Psoas muscle (tissue), 8 donors: Measurements from ENCODE around the gene SEMA3G. TPM values are rescaled to one million over a fixed set of nuclear protein-coding genes. Genes with fewer than 3 reads are reported as not detected.
A peak's percentile ranks its signal among the peaks of the same experiment; 100 is the strongest.

Experiments
- ATAC-seq, 4 donors: fragments of 200-7000 bp; cut with Tn5 transposase; one replicate each; pipeline ENCODE4 v1.9.1; 2020; ENCODE audit warnings: moderate library complexity in 3 of 4, mild to moderate bottlenecking in 2 of 4
- DNase-seq, 2 donors: peaks; one replicate each; pipeline ENCODE4 v3.0.0-alpha.2; 2020
- H3K27ac ChIP-seq: fragments of 200-600 bp; one replicate; pipeline ENCODE4 v1.8.0; 2022
- H3K27me3 ChIP-seq, 3 donors: fragments of 200-600 bp in 1 of 3; one replicate each; pipeline versions ENCODE4 v1.6.1 to v1.8.0; 2013 to 2022; ENCODE audit warnings: low read length in 2 of 3, mild to moderate bottlenecking in 2 of 3, moderate library complexity in 1 of 3; ENCODE audit not compliant: insufficient read depth in 3 of 3
- H3K36me3 ChIP-seq, 2 donors: fragments of 200-600 bp in 1 of 2; one replicate each; pipeline versions ENCODE4 v1.6.1 to v1.8.0; 2013 to 2022; ENCODE audit warnings: low read depth in 1 of 2, mild to moderate bottlenecking in 1 of 2, moderate library complexity in 1 of 2; ENCODE audit not compliant: insufficient read depth in 1 of 2
- H3K4me1 ChIP-seq: fragments of 200-600 bp; one replicate; pipeline ENCODE4 v1.8.0; 2022
- H3K4me3 ChIP-seq: fragments of 200-600 bp; one replicate; pipeline ENCODE4 v1.8.0; 2022; ENCODE audit warnings: mild to moderate bottlenecking
- H3K9me3 ChIP-seq: fragments of 200-600 bp; one replicate; pipeline ENCODE4 v1.8.0; 2022
- WGBS, 3 donors: extraction: QIAGEN DNeasy Blood & Tissue Kit; methylation state at CpG; one replicate each; pipeline versions ENCODE4 v1.1.6 to v1.1.7; 2013; 5-methylcytosine and 5-hydroxymethylcytosine counted together
- intact Hi-C, 2 donors: fragments of 100-400 bp; cut with DNase I; formaldehyde crosslinking; loops; one replicate each; pipeline versions ENCODE4 v1.11.0 to v1.14.2; 2022
- polyA plus RNA-seq, 3 donors: library from polyadenylated mRNA; stranded (reverse); fragments of 200-250 nt; gene quantifications; one replicate each; pipeline ENCODE4 v1.2.3, GENCODE V29; 2013
- total RNA-seq, 4 donors: library from RNA; stranded (reverse); fragmentation: NEBNext Ultra II Directional in 2 of 4; extraction: Animal tissue kit (Norgen Biotek cat#: 25700) in 2 of 4; gene quantifications; one replicate each; pipeline versions ENCODE4 v1.2.1 to v1.2.4, GENCODE V29; 2021 to 2023
- TF ChIP-seq, protein P1 (sequence below): fragments of 200-600 bp; IDR thresholded peaks from one replicate; pipeline ENCODE4 v1.8.0; 2022; ENCODE audit warnings: antibody characterized with exemption
- donor health status: healthy with polysubstance abuse.
- donor health status: DM: no; HTN: no; CAD: no; lungs with moderate emphysema.
- donor health status: Bipolar disorder and iron deficiency.
- donor health status: healthy.
- donor health status: DM: yes; HTN: yes; CAD: no.
- donor health status: DM: no; HTN: no; CAD: no.
- donor health status: DM: no; HTN: no; CAD: no.
- donor health status: DM: yes; HTN: yes; CAD: no.

SEMA3G gene
- total and polyA plus RNA-seq, 7 donors, result 6.0 to 13.8 (median 6.5) TPM

DNA sequence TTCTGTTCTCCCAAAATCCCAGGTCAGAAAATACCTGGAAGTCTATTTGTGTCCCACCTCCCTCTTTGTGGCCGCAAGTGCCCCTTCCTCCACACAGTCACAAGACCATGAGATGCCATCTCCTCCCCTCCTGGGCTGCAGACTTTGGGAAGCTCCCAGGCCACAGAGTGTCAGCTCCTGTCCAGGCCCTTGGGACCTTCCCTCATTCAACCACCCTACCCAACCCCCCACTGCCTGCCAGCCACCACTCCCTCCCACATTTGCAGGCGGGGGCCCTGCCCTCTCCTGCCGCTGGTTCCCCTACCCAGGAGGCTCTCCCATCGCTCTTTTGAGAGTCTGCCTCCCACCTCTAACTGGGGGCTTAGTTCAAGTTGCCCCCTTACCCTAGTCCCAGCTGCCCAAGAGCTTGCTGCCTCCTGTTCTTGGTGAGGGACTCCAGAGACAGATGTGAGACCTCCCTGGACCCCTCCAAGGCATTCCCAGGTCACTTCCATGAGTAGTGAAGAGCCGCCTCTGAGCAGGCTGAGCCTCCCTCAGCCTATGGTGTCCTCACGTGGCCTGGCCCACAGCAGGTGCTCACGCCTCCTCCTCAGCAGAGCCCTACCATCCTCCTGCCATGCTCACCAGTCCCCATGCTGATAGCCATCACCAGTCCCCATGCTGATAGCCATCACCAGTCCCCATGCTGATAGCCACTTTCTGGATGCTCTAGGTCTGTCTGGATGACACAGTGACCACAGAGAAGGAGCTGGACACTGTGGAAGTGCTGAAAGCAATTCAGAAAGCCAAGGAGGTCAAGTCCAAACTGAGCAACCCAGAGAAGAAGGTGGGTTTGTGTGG is 34.4 kb upstream of the SEMA3G start:
- DNase-seq (peak in 1 of 2 donors; percentile 37), ATAC-seq (no peak)
- peaks cover 6 to 89% of the 10 kb centered on the region in 2 donors for H3K36me3 ChIP-seq

DNA sequence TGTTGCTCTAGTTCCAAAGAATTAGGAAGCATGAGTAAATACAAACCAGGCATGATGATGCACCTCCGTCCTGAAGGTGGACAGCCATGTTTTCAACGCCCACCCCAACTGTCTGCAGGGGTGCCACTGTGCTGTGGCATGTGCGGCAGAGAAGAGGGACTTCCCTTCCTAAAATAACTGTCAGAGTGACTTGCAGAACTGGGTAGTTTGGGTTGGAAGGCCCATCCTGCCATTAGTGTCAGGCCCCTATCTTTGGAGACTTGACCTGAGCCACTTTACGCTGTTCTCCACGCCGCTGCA is 32.8 kb upstream of the SEMA3G start:
- Histone ChIP-seq H3K27me3 (no peaks in the 10 kb centered on the region), H3K4me1 (no peaks in the 10 kb centered on the region), H3K4me3 (no peak overlapping the region), H3K9me3 (no peaks in the 10 kb centered on the region), H3K36me3 (peaks cover 6 to 100% of the 10 kb centered on the region in 2 donors), H3K27ac (no peak overlapping the region)
- no peak for ATAC-seq
- intact Hi-C loops, result no loop called here
- TF ChIP-seq, protein P1, sequence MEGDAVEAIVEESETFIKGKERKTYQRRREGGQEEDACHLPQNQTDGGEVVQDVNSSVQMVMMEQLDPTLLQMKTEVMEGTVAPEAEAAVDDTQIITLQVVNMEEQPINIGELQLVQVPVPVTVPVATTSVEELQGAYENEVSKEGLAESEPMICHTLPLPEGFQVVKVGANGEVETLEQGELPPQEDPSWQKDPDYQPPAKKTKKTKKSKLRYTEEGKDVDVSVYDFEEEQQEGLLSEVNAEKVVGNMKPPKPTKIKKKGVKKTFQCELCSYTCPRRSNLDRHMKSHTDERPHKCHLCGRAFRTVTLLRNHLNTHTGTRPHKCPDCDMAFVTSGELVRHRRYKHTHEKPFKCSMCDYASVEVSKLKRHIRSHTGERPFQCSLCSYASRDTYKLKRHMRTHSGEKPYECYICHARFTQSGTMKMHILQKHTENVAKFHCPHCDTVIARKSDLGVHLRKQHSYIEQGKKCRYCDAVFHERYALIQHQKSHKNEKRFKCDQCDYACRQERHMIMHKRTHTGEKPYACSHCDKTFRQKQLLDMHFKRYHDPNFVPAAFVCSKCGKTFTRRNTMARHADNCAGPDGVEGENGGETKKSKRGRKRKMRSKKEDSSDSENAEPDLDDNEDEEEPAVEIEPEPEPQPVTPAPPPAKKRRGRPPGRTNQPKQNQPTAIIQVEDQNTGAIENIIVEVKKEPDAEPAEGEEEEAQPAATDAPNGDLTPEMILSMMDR, result no peak
- no peak for DNase-seq
- WGBS, 3 donors, result 91 to 99% (median 95%) methylated on average over 6 of the region's 6 CpGs

More for the DNA sequence above, 34.4 kb upstream of the SEMA3G start:
- no peak overlapping the region for H3K4me3 ChIP-seq
- peaks cover 10% of the 10 kb centered on the region for H3K4me1 ChIP-seq
- TF ChIP-seq, protein P1, result no peak
- H3K27ac ChIP-seq, result no peak overlapping the region
- no peaks in the 10 kb centered on the region for H3K9me3 ChIP-seq
- 93 to 94% (median 93%) methylated on average over 7 of the region's 7 CpGs for WGBS, 3 donors
- H3K27me3 ChIP-seq, result no peaks in the 10 kb centered on the region
- intact Hi-C loops, result no loop called here

DNA sequence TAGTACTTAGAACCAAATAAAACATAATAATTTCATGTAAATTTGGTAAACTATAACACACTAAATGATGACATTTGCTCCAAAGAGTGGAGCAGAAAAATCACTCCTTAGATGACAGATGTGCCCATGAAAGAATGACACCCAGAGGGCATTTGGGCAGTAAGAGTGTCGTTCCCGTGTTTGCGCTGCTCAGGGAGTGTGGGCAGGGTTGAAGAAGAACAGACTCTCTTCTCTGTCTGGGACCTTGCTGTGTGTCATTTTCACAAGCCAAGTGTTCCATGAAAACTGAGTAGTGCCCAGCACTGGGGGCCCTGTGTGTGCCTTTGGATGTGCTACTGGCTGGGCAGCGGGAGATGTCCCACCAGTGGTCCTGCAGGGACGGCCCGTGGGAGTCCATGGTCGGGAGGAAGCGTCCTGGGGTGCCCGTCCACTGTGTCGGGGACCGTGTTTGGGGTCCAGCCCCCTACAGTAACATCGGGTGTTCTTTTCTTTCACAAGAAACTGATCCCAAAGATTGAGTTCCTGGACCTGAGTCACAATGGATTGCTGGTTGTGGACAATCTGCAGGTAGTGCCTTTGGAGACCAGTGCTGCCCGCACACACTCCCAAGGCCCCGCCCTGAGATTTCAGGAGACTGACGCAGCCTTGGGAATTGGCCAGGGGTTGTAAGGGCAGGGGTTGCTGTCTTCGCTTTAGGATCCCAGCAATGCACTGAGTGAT is 32.3 kb upstream of the SEMA3G start:
- Histone ChIP-seq H3K27ac (no peak overlapping the region), H3K9me3 (no peaks in the 10 kb centered on the region), H3K4me3 (no peak overlapping the region), H3K4me1 (peaks cover 4% of the 10 kb centered on the region), H3K27me3 (no peaks in the 10 kb centered on the region), H3K36me3 (peaks cover 6 to 100% of the 10 kb centered on the region in 2 donors)
- intact Hi-C loops, result no loop called here
- TF ChIP-seq, protein P1, result no peak
- no peak for ATAC-seq
- DNase-seq, result peak in 1 of 2 donors; percentile 48
- 92 to 94% (median 93%) methylated on average over 16 of the region's 16 CpGs for WGBS, 3 donors

DNA sequence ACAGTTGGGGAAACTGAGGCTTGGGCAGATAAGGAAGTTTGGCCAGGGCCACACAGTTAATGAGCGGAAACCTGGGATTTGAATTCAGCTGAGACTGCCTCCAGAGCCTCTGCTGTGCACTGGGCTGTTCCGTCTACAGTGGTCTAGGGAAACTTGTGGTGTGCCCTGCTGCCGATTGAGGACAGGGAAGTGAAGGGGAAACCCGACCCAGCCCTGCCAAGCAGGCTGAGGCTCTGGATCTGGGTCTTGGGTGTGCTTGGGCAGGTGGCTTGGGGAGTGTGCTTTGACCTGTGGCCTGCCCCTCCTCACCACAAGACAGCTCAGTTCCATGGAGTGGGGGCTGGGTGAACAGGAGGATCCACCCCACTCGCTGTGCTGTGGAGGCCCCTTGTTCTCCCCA is 28.1 kb upstream of the SEMA3G start:
- H3K27me3 ChIP-seq, result no peaks in the 10 kb centered on the region
- 82 to 87% (median 85%) methylated on average over 5 of the region's 5 CpGs for WGBS, 3 donors
- no peak for ATAC-seq
- no peak overlapping the region for H3K4me3 ChIP-seq
- no peaks in the 10 kb centered on the region for H3K9me3 ChIP-seq
- H3K27ac ChIP-seq, result no peak overlapping the region
- TF ChIP-seq, protein P1, result no peak
- peaks cover 31% of the 10 kb centered on the region for H3K4me1 ChIP-seq
- no peak for DNase-seq
- H3K36me3 ChIP-seq, result peaks cover 6 to 77% of the 10 kb centered on the region in 2 donors
- intact Hi-C loops, result loop anchor here (5.0 kb wide), 3 partner anchors 59 to 214 kb away; partner anchors contain the start of genes GNL3 (in 1 of the 2), NT5DC2 (in 1 of the 2), PBRM1 (in 1 of the 2) and UQCC5 (in 1 of the 2)
